Activated CD4-positive, alpha-beta T cell treated with anti-CD3 and anti-CD28 coated beads, Interleukin-2, amount 50 U/mL, for 4 hours (primary cell): ENCODE results near the gene ARMH2.
"Not testable (repeated sequence)": the region's sequence is repeated elsewhere in the genome, so short reads cannot be mapped to it uniquely, and the experiment has no call there.

ENCODE experiments used
- DNase-seq, 2 experiments: peaks; one replicate each; pipeline ENCODE4 v3.0.0-alpha.2; 2020

Gene ARMH2

DNA sequence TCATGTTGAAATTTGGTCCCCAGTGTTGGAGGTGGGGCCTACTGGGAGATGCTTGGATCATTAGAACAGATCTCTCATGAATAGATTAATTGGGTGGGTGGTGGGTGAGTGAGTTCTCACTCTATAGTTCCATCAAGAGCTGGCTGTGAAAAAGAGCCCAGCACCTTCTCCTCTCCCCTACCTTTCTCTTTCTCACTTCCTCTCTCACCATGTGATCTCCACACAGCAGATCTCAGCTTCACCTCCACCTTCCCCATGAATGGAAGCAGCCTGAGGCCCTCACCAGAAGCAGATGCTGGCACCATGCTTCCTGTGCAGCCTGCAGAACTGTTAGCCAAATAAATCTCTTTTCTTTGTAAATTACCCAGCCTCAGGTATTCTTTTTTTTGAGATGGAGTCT lies 36.9 kb downstream of the ARMH2 start:
- DNase-seq, result no peak

DNA sequence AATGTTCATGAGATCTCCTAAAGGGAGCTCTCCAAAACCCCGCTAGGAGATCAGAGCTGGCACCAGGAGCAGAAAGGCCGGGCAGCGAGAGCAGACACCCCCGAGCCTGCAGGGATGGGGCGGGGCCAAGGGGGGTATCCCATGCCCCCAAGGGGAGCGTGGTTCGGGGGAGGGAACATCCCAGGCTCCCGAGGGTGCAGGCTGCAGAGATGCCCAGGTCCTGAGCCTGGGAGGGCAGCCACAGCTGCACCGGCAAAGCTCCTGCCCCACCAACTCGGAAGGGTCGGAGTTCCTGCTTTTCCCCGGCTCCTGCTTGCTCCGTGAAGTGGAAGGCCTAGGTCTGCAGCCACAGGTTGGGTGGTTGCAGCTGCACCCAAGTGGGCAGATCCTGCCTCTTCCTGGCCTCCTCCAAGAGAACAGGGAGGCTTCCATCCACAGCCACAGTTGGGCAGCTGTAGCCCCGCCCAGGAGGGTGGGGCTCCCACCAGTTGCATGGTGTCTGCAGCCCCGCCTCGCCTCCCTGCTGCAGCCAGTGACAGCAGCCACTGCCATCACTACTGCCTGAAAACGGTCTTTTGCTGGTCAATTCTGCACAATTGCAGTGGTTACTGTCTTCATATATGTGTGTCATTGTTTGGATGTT lies 37.4 kb downstream of the ARMH2 start:
- no peak for DNase-seq

DNA sequence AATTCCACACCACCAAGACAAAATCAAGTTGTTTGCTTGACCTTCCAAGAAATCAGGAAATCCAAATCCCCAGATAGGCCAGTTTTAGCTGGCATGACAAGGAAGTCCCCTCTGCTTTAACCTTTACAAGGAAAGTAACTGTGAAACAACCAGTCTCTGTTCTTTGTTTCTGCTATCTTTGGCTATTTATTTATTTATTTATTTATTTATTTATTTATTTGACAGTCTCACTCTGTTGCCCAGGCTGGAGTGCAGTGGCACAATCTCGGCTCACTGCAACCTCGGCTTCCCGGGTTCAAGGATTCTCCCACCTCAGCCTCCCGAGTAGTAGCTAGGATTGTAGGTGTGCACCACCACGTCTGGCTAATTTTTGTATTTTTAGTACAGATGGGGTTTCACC lies 38.5 kb downstream of the ARMH2 start:
- DNase-seq, result no peak

DNA sequence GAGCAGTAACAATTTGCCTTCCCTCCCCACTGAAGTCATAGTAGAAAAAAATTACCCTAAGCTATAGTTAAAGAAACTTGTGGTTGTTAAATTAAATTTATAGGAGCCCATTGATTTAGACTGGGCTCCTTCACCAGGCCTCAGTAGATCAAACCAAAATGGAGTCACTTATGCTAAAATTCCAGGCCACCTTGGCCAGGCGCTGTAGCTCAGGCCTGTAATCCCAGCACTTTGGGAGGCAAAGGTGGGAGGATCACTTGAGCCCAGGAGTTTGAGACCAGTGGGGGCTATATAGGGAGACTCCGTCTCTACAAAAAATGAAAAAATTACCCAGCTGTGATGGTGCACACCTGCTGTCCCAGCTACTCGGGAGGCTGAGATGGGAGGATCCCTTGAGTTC lies 39.0 kb downstream of the ARMH2 start:
- no peak for DNase-seq

DNA sequence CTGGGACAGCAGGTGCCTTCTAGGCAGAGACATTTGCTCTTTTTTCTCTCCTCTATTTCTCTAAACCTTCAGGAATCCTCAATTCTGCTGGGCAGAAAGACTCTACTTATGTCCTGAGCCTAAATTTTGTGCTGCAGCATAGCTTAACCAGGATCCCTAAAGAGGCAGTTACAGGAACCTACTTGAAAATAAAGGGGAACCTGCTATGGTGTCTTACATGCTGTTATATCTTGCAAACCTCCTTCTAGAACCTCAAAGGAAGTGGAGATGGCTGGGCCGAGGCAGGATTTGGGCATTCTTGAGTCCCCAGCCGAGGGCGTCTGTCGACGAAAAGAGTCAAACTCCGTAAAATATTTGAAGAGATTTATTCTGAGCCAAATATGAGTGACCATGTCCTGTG lies 41.1 kb downstream of the ARMH2 start:
- no peak for DNase-seq

DNA sequence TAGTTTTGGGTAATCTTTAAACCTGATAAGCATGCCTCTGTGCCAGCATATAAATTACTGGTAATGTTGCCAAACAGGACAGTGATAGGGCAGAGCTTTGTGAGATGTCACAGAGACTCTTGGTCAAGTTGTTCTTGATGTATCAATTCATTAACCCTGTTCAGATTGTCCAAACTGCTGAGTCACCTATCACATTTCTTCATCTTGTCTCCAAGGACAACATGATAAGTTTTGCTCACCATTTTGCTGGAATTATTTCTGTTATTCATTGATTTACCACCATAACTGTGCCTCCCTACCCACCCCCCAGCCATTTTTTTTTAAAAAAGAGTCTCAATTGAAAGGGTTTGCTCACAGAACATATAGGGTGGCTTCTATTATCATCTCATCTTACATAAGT lies 43.4 kb downstream of the ARMH2 start:
- no peak for DNase-seq

DNA sequence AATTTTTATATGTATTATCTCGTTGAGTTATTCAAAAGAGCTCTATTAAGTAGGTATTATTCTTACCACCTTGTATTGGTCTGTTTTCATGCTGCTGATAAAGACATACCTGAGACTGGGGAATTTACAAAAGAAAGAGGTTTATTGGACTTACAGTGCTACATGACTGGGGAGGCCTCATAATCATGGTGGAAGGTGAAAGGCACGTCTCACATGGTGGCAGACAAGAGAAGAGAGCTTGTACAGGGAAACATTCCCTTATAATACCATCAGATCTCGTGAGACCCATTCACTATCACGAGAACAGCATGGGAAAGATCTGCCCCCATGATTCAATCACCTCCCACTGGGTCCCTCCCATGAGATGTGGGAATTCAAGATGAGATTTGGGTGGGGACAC lies 44.3 kb downstream of the ARMH2 start:
- DNase-seq, result not testable (repeated sequence)

DNA sequence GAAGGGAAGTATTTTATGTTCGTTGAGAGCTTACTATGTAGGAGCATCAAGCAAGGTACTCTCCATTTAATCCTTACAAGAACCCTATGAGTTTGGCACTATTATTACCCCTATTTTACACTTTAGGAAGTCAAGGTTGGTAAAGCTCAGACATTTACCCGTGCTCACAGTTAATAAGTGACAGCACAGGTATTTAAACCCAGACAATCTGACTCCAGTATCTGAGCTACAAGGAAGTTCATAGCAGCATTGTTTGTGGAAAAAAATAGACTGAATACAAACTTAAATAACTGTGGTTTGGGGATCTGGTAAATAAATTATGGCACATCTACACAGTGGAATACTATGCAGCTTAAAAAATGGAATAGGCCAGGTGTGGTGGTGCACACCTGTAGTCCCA lies 45.2 kb downstream of the ARMH2 start:
- no peak for DNase-seq

DNA sequence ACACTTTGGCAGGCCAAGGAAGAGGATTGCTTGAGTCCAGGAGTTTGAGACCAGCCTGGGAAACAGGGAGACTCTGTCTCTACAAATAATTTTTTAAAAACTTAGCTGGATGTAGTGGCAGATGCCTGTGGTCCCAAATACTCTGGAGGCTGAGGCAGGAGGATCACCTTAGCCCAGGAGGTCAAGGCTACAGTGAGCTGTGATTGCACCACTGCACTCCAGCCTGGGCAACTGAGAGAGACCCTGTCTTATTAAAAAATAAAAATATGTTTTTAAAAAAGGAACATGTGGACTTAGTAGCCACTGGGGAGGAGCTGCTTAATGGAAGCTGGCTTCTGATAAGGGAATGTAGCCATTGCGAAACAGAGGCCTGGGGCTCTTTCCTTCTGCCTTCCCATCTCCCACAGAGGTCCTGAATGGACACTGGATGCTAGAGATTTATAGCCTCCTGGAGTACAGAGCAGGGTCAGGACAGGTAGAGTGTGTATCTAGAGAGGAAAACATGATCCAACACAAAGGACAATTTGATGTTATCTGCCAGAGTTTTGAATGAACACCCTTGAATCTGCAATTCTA lies 45.7 kb downstream of the ARMH2 start:
- DNase-seq, result no peak

DNA sequence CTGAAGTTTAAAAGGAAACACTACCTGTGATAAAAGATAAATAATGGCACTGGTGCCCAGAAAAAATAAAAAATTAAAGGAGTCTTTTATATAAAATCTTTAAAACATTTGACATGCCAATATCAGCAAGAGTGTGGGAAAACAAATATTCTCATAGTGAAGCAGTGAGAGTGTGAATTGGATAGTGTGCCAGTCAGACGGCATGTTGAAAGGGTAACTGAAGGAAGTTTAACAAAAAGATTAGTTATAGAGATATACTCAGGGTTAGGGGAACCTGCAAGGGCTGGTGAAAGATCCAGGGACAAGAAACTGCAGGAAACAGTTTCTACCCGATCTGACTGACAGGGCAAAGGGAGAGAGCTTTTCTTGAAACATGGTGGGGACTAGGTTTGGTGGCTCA lies 46.2 kb downstream of the ARMH2 start:
- DNase-seq, result no peak

DNA sequence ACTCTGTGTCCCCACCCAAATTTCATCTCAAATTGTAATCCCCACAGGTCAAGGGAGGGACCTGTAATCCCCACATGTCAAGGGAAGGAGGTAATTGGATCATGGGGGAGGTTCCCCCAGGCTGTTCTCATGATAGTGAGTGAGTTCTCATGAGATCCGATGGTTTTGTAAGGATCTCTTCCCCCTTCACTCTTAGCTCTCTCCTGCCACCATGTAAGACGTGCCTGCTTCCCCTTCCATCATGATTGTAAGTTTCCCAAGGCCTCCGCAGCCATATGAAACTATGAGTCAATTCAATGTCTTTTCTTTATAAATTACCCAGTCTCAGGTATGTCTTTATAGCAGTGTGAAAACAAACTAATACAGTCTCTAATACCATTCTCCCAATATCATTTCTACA lies 47.8 kb downstream of the ARMH2 start:
- DNase-seq, result not testable (repeated sequence)

DNA sequence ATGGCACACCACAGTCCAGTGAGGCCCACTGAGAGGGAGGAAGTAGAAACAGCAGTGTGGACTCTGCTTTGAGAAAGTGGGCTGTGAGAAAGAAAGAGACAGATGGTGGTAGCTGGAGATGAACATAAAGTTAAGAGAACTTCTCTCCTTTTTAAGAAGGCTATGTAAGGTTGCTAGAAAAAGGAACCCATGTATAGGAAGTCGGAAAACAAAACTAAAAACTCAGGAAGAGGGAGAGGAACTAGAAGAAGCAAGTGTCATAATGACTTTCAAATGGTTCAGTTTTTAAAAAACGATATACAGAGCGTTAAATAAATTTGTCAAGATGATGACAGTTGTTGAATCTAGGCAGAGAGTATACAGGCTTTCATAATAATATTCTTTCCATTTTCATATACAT lies 49.4 kb downstream of the ARMH2 start:
- no peak for DNase-seq
